HCT116 (cell line): Measurements from ENCODE around the gene CLIC4.

Source experiments
- EZH2 ChIP-seq: fragments of 200-600 bp; sonication (generic); IDR thresholded peaks from 2 replicates; pipeline ENCODE4 v1.6.1; 2017; ENCODE audit warnings: antibody characterized with exemption, mixed run types
- POLR2A ChIP-seq: IDR thresholded peaks from 2 replicates; pipeline ENCODE4 v1.7.0; 2011; ENCODE audit warnings: borderline replicate concordance; ENCODE audit not compliant: insufficient read depth, insufficient read length; ENCODE audit errors: extremely low read depth
- TCF7L2 ChIP-seq: IDR thresholded peaks from 2 replicates; pipeline ENCODE4 v1.7.0; 2011; ENCODE audit warnings: borderline replicate concordance, inconsistent platforms; ENCODE audit not compliant: insufficient read depth, insufficient read length; ENCODE audit errors: extremely low read depth

DNA sequence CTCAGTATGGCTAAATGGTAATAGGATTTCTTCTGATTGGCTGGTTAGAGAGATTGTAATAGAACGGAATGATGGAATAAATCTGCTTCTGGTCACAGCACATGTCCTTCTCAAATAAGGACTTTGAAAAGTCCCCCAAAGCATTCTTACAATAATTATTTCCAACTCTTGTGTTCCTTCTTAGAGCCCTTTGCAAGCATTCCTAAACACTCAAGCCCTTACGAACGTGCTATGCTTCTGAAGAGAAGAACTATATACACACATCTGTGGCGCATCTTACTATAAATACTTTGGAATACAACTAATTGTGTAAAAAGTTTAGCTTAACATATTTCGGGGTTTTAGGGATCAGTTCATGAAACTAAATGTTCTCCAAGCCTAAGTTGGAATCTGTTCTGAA lies 25.6 kb downstream of the CLIC4 start:
- TF ChIP-seq POLR2A, result no peak
- no peak for TF ChIP-seq TCF7L2
- TF ChIP-seq EZH2, result no peak
